Upper lobe of left lung (tissue), 4 donors: ENCODE data around the gene KLHL30.

Experiments
- EP300 ChIP-seq, 4 donors: sonication (generic); formaldehyde crosslinking; IDR thresholded peaks; one replicate each; pipeline ENCODE4 v1.5.1; 2017; ENCODE audit warnings: antibody characterized with exemption in 4 of 4, control low read depth in 2 of 4
- POLR2A ChIP-seq, 4 donors: fragments of 450-650 bp; IDR thresholded peaks; one replicate each; pipeline ENCODE4 v1.5.1; 2016 to 2017; ENCODE audit warnings: antibody characterized with exemption in 4 of 4, mild to moderate bottlenecking in 2 of 4
- POLR2AphosphoS5 ChIP-seq, 2 donors: sonication (generic); formaldehyde crosslinking; IDR thresholded peaks; one replicate each; pipeline ENCODE4 v1.5.1; 2017; ENCODE audit warnings: antibody characterized with exemption in 2 of 2
- TF ChIP-seq, protein P1 (sequence below), 6 experiments: fragments of 450-650 bp in 4 of 6; fragments of 200-600 bp in 2 of 6; sonication (generic) in 2 of 6; IDR thresholded peaks; one replicate each; pipeline ENCODE4 v1.5.1; 2016 to 2019; ENCODE audit warnings: antibody characterized with exemption in 6 of 6

DNA sequence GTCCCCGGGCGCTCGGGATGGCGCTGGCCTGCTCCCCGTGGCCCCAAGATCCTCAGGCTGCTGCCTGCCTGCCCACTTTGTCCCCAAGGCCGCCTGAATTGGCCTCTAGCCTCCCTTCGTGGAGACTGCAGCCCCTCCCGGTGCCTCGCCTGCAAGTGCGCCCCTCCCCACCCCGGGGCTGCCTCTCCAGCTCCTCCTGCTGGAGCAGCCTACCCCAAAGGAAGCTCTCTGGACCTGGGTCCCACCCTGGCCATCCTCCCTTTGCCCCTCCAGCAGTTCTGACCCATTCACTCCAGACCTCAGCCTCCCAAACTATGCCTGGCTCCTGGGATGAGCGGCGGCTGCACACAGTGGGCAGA, 32.1 kb upstream of the KLHL30 start:
- TF ChIP-seq POLR2A (IDR thresholded peaks at IDR 0.05), result no peak
- TF ChIP-seq, protein P1, sequence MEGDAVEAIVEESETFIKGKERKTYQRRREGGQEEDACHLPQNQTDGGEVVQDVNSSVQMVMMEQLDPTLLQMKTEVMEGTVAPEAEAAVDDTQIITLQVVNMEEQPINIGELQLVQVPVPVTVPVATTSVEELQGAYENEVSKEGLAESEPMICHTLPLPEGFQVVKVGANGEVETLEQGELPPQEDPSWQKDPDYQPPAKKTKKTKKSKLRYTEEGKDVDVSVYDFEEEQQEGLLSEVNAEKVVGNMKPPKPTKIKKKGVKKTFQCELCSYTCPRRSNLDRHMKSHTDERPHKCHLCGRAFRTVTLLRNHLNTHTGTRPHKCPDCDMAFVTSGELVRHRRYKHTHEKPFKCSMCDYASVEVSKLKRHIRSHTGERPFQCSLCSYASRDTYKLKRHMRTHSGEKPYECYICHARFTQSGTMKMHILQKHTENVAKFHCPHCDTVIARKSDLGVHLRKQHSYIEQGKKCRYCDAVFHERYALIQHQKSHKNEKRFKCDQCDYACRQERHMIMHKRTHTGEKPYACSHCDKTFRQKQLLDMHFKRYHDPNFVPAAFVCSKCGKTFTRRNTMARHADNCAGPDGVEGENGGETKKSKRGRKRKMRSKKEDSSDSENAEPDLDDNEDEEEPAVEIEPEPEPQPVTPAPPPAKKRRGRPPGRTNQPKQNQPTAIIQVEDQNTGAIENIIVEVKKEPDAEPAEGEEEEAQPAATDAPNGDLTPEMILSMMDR (IDR thresholded peaks at IDR 0.05), result no peak
- no peak for TF ChIP-seq POLR2AphosphoS5 (IDR thresholded peaks at IDR 0.05)
- TF ChIP-seq EP300 (IDR thresholded peaks at IDR 0.05), result no peak
